HepG2 (cell line): ENCODE data around the gene SNRNP27. TPM values are rescaled to one million over a fixed set of nuclear protein-coding genes. Genes with fewer than 3 reads are reported as not detected.

ENCODE experiments used
- CENPX ChIP-seq: sonication (generic); formaldehyde crosslinking; IDR thresholded peaks from 2 replicates; pipeline ENCODE4 v1.9.0; 2021; ENCODE audit warnings: mild to moderate bottlenecking, missing genetic modification reagents, moderate library complexity
- CREM ChIP-seq, 2 experiments: sonication (generic) in 1 of 2; formaldehyde crosslinking in 1 of 2; IDR thresholded peaks; 2 replicates each; pipeline versions ENCODE4 v1.4.0 to v1.6.1; 2016 to 2020; ENCODE audit warnings: antibody characterized with exemption in 1 of 2, mild to moderate bottlenecking in 1 of 2, missing genetic modification reagents in 1 of 2
- EED ChIP-seq: sonication (generic); formaldehyde crosslinking; IDR thresholded peaks from 2 replicates; pipeline ENCODE4 v1.5.0; 2020; ENCODE audit warnings: mild to moderate bottlenecking, missing genetic modification reagents
- HMGXB4 ChIP-seq, 2 experiments: sonication (generic) in 1 of 2; formaldehyde crosslinking in 1 of 2; IDR thresholded peaks; 2 replicates each; pipeline versions ENCODE4 v1.4.0 to v1.6.1; 2018 to 2020; ENCODE audit warnings: missing genetic modification reagents in 2 of 2, borderline replicate concordance in 1 of 2, low read depth in 1 of 2, mild to moderate bottlenecking in 1 of 2, missing biosample characterization in 1 of 2
- ISL2 ChIP-seq: sonication (generic); formaldehyde crosslinking; IDR thresholded peaks from 2 replicates; pipeline ENCODE4 v1.5.0; 2020; ENCODE audit warnings: missing genetic modification reagents
- MLX ChIP-seq: IDR thresholded peaks from 2 replicates; pipeline ENCODE4 v1.6.1; 2016
- NFAT5 ChIP-seq: sonication (generic); formaldehyde crosslinking; IDR thresholded peaks from 2 replicates; pipeline ENCODE4 v1.4.0; 2020; ENCODE audit warnings: missing genetic modification reagents
- SATB2 ChIP-seq: sonication (generic); formaldehyde crosslinking; IDR thresholded peaks from 2 replicates; pipeline ENCODE4 v1.5.0; 2020; ENCODE audit warnings: missing genetic modification reagents
- SP4 ChIP-seq: sonication (generic); formaldehyde crosslinking; IDR thresholded peaks from 2 replicates; pipeline ENCODE4 v1.8.1; 2023; ENCODE audit warnings: mild to moderate bottlenecking, missing genetic modification reagents
- ZBTB38 ChIP-seq: sonication (generic); formaldehyde crosslinking; IDR thresholded peaks from 2 replicates; pipeline ENCODE4 v1.5.1; 2020; ENCODE audit warnings: mild to moderate bottlenecking, missing genetic modification reagents
- ZFP36 ChIP-seq: fragments of 150-350 bp; IDR thresholded peaks from 2 replicates; pipeline ENCODE4 v1.6.1; 2018; ENCODE audit warnings: borderline replicate concordance, low read length, low read depth; ENCODE audit not compliant: partially characterized antibody
- ZNF17 ChIP-seq: sonication (generic); formaldehyde crosslinking; IDR thresholded peaks from 2 replicates; pipeline ENCODE4 v1.5.0; 2020; ENCODE audit warnings: mild to moderate bottlenecking, missing genetic modification reagents
- ZNF724P ChIP-seq: sonication (generic); formaldehyde crosslinking; IDR thresholded peaks from 2 replicates; pipeline ENCODE4 v1.8.0; 2022; ENCODE audit warnings: missing genetic modification reagents, borderline replicate concordance
- ZNF746 ChIP-seq: sonication (generic); formaldehyde crosslinking; IDR thresholded peaks from 2 replicates; pipeline ENCODE4 v1.8.0; 2022; ENCODE audit warnings: mild to moderate bottlenecking, missing genetic modification reagents
- ZNF761 ChIP-seq: sonication (generic); formaldehyde crosslinking; conservative IDR thresholded peaks from 2 replicates; pipeline ENCODE4 v1.4.0; 2020; ENCODE audit warnings: mild to moderate bottlenecking, missing genetic modification reagents
- ZNF775 ChIP-seq: sonication (generic); formaldehyde crosslinking; IDR thresholded peaks from 2 replicates; pipeline ENCODE4 v1.4.0; 2020; ENCODE audit warnings: missing genetic modification reagents, mild to moderate bottlenecking, moderate library complexity, borderline replicate concordance
- polyA plus RNA-seq, 8 experiments: library from polyadenylated mRNA; depleted of rRNA in 3 of 8; stranded (reverse) in 7 of 8; unstranded in 1 of 8; fragments of >200 nt; fragmentation: Illumina TruSeq in 4 of 8; extraction: Trizol in 4 of 8; gene quantifications; 2 replicates each; pipeline versions ENCODE4 v1.2.1 to v1.2.3, GENCODE V29; 2011 to 2016; ENCODE audit warnings: low read depth in 4 of 8, missing spikeins in 1 of 8, mixed read lengths in 1 of 8; ENCODE audit not compliant: insufficient read depth in 1 of 8
- total RNA-seq, 5 experiments: library from RNA; depleted of rRNA; stranded (reverse); fragments of >200 nt; fragmentation: Illumina TruSeq; extraction: Trizol; gene quantifications; 2 replicates each; pipeline ENCODE4 v1.2.3, GENCODE V29; 2016; ENCODE audit warnings: low read depth in 1 of 5
- TF ChIP-seq, protein P1 (sequence below): sonication (generic); formaldehyde crosslinking; IDR thresholded peaks from 2 replicates; pipeline ENCODE4 v1.4.0; 2020; ENCODE audit warnings: mild to moderate bottlenecking, missing genetic modification reagents

The SNRNP27 gene
- total and polyA plus RNA-seq, 2 of the 13 experiments (the other 11 are each of a cell fraction or from before 2014, with no cell fraction given): 49.8 to 54.6 TPM

GRCh38 chr2:69926849-69927515 is 33.2 kb downstream of the SNRNP27 start (continued):
- TF ChIP-seq ZNF17 (no peak), EED (CRISPR knock-in tag) (no peak), NFAT5 (CRISPR knock-in tag) (no peak), ZNF775 (CRISPR knock-in tag) (no peak), SATB2 (no peak), CENPX (CRISPR knock-in tag) (no peak), MLX (no peak), SP4 (CRISPR knock-in tag) (no peak), ISL2 (no peak), HMGXB4 (CRISPR knock-in tag; IDR thresholded peaks at IDR 0.05; ENCODE audit: borderline replicate concordance in 1 of 2, low read depth in 1 of 2) (no peak), ZNF746 (CRISPR knock-in tag) (no peak), CREM (IDR thresholded peaks at IDR 0.05) (peak; percentile 47), CREM (CRISPR knock-in tag; IDR thresholded peaks at IDR 0.05) (no peak), ZNF761 (CRISPR knock-in tag) (no peak), ZFP36 (no peak), ZNF724P (CRISPR knock-in tag) (no peak), ZBTB38 (CRISPR knock-in tag) (no peak)
- TF ChIP-seq, protein P1, sequence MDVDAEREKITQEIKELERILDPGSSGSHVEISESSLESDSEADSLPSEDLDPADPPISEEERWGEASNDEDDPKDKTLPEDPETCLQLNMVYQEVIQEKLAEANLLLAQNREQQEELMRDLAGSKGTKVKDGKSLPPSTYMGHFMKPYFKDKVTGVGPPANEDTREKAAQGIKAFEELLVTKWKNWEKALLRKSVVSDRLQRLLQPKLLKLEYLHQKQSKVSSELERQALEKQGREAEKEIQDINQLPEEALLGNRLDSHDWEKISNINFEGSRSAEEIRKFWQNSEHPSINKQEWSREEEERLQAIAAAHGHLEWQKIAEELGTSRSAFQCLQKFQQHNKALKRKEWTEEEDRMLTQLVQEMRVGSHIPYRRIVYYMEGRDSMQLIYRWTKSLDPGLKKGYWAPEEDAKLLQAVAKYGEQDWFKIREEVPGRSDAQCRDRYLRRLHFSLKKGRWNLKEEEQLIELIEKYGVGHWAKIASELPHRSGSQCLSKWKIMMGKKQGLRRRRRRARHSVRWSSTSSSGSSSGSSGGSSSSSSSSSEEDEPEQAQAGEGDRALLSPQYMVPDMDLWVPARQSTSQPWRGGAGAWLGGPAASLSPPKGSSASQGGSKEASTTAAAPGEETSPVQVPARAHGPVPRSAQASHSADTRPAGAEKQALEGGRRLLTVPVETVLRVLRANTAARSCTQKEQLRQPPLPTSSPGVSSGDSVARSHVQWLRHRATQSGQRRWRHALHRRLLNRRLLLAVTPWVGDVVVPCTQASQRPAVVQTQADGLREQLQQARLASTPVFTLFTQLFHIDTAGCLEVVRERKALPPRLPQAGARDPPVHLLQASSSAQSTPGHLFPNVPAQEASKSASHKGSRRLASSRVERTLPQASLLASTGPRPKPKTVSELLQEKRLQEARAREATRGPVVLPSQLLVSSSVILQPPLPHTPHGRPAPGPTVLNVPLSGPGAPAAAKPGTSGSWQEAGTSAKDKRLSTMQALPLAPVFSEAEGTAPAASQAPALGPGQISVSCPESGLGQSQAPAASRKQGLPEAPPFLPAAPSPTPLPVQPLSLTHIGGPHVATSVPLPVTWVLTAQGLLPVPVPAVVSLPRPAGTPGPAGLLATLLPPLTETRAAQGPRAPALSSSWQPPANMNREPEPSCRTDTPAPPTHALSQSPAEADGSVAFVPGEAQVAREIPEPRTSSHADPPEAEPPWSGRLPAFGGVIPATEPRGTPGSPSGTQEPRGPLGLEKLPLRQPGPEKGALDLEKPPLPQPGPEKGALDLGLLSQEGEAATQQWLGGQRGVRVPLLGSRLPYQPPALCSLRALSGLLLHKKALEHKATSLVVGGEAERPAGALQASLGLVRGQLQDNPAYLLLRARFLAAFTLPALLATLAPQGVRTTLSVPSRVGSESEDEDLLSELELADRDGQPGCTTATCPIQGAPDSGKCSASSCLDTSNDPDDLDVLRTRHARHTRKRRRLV (CRISPR knock-in tag): no peak
